NCI-H2171 (cell line): Measurements from ENCODE around the gene STS.
A peak's percentile ranks its signal among the peaks of the same experiment; 100 is the strongest.

Experiments used
- DNase-seq: peaks from one replicate; lab custom pipeline; 2025; lab: John Stamatoyannopoulos, UW

Gene STS, protein sequence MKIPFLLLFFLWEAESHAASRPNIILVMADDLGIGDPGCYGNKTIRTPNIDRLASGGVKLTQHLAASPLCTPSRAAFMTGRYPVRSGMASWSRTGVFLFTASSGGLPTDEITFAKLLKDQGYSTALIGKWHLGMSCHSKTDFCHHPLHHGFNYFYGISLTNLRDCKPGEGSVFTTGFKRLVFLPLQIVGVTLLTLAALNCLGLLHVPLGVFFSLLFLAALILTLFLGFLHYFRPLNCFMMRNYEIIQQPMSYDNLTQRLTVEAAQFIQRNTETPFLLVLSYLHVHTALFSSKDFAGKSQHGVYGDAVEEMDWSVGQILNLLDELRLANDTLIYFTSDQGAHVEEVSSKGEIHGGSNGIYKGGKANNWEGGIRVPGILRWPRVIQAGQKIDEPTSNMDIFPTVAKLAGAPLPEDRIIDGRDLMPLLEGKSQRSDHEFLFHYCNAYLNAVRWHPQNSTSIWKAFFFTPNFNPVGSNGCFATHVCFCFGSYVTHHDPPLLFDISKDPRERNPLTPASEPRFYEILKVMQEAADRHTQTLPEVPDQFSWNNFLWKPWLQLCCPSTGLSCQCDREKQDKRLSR

DNA sequence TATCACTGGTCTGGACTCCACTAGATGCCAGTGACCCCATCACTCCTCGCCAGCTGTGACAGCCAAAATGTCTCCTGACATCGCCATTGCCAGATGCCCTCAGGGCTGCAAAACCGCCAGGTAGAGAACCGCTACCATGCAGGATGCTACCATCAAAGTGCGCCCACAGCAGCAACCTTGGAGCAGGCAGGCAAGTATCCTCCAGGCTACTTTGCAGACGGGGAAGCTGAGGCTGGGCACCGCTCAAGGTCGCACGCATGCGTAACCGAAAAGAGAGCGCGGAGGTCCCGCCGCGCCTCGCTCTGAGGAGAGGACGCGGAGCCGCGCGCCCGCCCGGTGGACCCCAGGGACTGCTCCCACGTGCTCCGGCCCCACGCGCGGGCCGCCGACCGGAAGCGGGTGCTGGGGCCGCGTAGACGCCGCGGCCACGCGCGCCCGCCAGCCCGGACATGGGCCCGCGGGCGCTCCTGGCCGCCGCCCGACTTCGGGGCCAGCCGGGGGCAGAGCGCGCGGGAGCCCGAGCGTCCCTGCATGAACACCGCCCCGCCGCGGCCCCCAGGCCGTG lies at the start of gene STS:
STS (plus strand) TSS at position 300 of the 565 bp plus-strand sequence. CDS start 105,488 bp downstream, outside the sequence.
- peak; percentile 16 for DNase-seq

DNA sequence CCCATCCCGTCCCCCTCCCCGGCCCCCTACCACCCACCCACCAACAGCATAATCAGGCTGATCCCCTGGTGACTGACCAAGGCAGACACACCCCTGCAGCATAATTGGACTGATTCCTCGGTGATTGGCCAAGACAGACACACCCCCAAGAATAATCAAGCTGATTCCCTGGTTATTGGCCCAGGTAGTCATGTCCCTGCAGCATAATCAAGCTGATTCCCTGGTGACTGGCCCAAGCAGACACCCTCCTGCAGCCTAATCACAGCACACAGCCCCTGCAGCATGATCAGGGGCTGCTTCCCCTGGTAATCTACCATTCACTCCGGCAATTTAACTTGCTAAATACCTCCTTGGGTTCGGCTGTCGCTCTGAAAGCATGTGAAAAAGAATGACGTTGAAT lies 47.5 kb upstream of the STS start:
- no peak for DNase-seq

DNA sequence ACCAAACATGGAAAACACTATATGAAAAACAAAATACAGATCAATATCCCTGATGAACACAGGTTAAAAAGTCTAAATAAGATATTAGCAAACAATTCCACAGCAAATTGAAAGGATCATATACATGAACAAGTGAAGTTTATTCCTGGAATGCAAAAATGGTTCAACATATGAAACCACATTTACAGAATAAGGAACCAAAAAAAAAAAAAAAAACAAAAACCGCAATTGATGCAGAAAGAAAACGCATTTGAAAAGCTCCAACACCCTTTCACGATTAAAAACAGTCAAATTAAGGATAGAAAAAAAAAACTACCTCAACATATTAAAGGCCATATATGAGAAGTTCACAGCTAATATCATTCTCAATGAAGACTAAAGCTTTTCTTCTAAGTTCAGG lies 45.4 kb upstream of the STS start:
- DNase-seq, result no peak

DNA sequence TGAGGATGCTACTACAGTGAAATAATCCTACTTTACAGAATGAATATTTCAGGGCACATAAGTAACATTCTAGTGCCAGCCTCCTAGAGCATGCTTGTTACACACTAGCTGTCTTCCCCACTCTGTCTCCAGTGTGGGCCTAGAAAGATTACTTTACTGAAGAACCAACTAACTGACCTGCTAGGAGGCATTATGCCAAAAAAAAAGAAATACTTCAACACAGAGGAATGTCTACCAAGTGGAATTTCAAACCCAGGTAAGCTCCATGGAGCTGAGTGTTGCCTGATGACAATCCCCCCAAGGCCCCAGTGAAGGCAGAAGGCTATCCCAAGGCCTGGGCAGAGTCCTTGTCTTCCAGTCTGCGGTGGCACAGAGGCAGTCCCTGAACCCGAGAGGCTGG lies 40.9 kb upstream of the STS start:
- no peak for DNase-seq

DNA sequence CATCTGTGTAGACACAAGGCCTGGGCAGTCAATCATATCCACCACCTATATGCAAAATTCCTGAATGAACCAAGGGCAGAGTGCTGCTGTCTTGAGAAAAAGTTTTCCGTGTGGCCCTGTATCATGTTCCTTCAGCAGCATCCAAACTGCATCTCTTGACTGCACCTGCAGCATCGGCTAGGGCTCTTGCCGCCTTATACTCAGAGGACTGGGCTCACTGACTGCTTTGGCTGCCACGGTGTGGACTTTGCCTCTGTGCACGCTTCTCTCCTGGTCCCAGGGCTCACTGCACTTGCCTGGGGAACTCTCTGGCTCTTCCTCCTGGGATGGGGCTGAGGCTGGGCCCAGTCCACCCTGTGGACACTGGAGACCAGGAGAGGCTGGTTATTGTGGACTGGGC lies 39.5 kb upstream of the STS start:
- DNase-seq, result no peak

DNA sequence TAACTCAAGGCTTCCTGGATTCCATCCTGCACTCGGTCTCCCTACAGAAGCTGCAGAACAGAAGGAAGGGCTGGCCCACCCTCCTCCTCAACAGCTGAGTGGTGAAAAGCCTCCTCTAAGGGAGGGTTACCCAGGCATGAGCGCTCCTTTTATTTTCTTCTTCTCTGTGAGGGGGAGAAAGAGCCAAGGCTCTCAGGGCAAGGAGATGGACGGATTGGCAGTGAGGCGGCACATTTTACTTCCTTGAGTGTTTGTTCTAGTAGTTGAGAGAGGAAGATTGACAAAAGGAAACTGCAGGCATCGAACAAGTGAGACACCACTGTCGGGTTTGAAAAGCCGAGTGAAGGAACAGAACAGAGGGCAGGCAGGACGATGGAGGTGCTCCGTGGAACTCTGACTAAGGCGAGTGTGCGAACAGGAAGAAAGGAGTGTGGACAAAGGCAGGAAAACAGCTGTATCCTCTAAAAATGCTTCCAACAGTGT lies 38.4 kb upstream of the STS start:
- no peak for DNase-seq

DNA sequence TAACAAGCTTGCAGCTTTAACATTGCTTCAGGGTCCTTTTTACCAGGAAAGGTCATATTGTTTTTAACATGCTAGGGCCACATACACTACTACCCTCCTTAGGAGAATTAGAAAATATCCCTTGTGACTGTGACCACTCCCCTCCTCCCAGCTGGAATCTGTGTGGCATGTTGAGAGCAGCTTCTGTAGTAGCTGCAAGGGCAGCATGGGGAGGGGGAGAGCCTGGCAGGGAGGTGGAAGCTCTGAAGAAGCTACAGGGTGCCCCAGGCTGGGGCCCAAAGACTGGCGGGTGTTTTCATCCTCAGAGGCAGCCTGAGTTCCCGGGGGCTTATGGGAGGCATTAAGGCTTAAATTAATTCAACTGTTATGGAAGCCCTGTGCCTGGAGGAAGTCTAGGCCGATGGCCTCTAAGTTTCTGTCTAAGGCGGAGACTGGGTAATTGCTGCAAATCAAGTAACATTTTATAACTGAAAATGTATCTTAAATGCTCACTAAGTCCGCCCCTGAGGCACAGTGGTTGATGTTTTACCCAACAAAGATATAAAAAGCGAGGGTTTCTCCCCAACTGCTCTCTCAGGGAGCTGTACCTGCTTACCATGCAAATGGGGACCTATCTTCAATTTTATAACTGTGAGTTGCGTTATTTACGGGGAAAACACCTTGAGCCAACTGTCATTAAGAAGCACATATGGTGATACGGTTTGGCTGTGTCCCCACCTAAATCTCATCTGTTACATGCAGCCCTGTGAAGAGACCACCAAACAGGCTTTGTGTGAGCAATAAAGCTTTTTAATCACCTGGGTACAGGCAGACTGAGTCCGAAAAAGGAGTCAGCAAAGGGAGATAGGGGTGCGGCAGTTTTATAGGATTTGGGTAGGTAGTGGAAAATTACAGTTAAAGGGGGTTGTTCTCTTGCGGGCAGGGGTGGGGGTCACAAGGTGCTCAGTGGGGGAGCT lies 37.4 kb upstream of the STS start:
- no peak for DNase-seq

DNA sequence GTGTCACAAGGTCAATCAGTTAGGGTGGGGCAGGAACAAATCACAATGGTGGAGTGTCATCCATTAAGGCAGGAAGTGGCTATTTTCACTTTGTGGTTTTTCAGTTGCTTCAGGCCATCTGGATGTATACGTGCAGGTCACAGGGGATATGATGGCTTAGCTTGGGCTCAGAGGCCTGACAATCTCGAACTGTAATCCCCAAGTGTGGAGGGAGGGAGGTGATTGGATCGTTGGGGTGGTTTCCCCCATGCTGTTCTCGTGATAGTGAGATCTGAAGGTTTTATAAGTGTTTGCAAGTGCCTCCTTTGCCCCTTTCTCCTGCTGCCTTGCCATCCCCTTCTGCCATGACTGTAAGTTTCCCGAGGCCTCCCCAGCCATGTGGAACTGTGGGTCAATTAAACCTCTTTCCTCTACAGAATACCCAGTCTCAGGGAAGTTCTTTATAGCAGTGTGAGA lies 36.7 kb upstream of the STS start:
- no peak for DNase-seq

DNA sequence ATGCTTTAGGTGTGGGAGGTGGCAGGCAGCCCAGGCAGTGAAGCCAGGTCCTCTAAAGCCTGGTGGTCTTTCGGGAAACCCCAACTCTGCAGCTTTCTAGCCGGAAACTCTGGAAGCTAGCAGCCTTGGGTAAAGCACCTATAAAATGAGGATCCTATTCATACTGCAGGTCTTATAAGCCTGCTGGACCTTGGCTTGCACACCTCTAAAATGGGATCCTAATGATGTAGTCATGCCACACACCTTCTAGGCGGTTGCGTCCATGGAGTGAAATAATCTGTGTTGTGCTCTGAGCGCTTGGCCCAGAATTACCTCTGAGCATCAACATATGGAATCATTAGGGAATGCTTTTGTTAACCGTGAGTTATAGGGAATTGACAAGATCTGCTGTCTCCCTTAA lies 36.0 kb upstream of the STS start:
- DNase-seq, result no peak

DNA sequence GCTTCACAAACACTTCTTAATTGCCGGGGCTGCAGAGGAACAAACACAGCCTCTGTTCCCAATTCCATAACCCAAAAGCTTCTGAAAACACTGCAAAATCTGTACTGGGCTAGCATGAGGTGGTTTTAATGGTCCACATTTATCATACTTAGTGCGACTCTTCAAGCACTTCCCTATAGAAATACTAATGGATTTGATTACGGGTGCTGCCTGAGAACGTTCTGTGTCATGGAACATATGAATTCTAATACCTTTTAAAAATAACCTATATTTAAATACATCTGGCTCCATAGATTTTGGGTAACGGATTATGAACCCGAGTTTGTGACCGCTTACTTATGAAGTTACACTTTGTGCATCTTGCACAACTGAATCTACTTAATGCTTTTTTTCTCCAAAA lies 35.4 kb upstream of the STS start:
- DNase-seq, result no peak

DNA sequence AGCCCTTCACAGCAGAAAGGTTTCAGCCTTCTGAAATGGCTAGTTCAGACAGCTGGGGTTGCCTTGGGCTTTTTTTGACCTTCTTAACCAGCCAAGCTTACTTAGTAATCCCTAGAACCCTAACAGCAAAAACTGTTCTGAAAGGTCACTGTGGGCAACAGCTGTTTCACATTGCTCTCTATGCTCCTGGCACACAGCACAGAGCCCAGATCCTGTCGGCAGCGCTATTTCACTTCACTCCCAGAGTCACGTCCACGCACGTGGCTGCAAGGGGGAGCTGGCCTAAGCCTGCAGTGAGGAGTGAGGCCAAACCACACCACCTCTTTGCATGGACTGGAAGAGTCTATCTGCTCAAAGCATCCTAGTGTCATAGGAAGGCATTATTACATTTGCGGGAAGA lies 32.0 kb upstream of the STS start:
- DNase-seq, result no peak

DNA sequence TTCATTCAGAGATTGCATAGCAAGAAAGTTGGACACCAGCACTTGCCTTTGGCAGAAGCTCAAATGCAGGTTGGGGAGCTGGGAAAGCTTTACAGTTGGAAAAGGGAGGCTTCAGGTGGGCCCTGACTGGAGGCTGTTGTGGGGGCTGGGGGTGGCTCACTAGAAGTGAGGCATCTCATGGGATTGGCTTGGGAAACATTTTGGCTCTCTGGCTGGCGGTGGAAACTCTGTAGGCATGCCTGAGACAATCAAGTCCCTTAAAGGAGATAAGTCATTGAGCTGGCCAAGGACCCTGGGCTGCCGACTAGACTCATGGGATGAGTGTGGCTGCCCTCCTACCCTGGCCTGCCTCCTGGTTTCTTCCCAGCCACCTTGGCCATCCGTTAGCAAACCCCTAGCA lies 31.4 kb upstream of the STS start:
- no peak for DNase-seq

DNA sequence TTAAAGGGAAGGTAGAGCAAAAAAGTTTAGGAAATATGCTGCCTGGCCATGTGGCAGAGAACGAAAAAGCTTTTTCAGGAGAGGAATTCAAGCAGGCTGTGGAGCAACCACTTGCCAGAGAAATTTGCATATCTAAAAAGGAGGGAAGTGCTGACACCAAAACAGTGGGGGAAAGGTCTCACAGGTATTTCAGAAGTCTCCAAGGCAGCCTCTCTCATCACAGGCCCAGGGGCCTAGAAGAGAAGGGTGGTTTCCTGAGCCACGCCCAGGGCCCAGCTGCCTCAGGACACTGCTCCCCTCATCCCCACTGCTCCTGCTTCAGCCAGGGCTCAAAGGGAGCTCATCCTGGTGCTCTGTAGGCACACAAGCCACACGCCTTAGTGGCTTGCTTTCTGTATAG lies 29.9 kb upstream of the STS start:
- DNase-seq, result no peak

DNA sequence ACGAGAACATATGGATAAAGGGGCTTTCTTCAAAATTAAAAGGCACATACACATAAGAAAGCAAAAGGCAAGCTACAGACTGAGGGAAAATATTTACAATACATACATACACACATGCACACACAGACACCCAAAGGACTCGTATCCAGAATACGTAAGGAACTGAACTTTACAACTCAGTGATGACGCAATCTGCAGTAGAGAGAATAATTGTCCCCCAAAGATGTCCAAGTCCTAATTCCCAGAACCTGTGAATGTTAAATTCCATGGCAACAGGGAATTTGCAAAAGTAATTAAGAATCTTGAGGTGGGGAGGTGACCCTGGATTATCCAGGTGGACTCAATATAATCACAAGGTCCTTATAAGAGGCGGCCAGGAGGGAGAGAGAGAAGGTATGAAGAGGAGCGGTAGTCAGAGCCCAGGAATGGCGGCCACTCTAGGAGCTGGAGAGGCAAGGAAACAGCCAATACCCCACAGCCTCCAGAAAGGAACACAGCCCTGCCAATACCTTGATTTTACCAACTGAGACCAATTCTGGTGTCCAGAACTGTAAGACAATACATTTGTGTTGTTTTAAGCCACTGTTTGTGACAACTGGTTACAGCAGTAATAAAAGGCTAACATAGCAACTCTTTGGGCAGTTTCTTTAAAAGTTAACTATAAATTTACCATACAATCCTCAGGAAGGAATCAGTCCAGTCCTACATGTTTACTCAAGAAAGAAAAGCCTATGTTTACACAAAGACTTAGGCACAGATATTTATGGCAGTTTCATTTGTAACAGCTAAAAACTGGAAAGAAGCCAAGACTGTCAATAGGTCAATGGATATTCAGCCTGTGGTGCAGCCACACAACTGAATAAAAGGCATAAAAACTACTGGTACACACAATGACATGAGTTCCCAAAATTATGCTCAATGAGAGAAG lies 27.3 kb upstream of the STS start:
- no peak for DNase-seq

DNA sequence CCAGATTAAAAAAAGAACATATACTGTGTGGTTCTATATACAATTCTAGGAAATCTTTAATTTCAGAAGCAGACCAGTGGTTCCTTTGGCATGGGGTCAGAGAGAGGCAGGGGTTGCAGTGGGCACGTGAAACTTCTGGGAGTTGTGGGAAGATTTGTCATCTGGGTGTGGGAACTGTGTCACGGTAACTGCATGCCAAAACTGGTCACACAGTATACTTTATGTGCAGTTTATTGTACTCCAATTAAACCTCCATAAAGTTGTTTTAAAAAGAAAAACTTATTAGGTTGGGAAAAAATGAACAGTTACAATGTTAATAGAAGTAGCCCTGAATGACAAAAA lies 26.7 kb upstream of the STS start:
- DNase-seq, result no peak

DNA sequence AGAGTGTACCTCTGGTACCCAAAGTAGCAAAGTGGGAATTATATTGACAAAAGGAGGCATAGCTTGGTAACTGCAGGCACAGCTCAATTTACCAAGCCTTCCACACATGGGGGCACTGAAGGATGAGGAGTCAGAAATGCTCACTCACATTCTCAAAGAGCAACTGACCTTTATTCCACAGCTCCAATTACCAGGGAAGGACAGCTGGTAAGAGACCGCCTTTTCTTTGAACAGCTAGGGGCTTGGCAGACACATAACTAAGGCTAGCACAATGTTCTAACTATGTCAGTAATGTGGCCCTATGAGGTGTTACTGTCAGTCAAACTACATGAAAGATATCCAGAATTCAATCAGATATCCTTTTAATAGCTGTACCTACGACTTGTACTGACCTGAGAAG lies 20.5 kb upstream of the STS start:
- DNase-seq, result no peak

DNA sequence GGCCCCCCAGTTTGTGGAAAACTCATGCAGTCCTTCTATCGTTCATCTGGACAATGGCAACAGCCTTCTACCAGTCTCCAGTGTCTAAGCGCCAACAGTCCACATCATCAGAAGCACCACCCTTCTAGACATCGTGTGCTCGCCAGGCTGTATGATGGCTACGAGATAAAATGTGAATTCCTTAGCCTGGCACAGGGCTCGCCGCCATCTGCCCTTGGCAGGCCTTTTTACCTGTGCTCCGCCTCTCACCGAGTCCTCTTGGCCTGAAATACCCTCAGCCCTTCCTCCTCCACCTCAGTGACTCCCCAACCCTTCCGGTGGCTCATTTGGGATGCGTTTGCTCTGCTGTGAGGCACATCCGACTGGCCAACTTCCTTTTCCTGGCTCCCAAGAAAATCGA lies 15.9 kb upstream of the STS start:
- no peak for DNase-seq

DNA sequence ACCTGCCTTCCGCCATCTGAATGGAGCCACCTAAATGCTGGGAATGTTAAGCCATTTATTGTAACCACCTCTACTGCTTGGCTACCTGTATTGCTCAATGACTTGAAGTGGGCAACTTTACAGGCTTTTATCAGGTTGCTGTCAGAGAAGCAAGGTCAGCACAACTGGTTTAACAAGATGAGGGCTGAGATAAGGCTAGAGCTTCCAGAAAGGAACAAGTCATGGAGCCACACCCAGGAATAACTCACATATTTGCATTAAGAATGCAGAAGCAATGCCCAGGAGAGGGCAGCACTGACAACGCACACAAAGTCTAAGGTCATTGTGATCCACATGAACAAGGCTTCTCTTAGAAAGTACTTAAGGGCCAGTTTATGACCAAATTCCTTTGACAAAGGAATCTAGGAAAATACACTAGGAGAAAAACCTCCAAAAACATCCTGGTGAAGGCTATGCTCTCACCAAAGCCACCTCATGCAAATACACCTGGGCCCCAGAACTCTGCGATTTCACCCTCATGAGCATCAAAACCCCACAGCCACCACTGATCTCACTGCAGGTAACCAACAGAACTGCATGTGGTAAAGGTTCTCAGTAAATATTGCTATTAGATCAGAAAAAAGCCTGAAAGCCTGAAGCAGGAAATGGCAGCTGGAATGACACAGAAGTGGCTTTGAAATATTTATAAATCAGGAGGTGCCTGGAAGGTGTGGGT lies 15.0 kb upstream of the STS start:
- DNase-seq, result no peak

DNA sequence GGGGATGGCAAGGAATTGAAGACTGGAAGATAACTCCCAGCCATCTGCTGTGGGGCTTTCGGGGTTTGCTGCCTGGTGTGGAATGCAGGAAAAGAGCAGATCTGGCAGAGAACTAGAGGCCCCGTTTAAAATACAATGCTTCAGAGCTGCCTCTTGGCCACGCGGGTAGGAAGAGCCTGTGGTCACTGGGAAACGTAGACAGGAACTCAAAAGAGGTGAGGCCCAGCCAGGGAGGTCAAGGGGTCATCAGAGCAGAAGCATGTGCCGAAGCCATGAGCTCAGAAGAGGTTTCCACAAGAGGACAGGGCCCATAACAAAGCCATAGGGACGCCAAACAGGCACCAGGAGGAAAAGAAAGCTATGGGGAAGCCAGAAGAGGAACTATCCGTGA lies 14.5 kb upstream of the STS start:
- DNase-seq, result no peak

DNA sequence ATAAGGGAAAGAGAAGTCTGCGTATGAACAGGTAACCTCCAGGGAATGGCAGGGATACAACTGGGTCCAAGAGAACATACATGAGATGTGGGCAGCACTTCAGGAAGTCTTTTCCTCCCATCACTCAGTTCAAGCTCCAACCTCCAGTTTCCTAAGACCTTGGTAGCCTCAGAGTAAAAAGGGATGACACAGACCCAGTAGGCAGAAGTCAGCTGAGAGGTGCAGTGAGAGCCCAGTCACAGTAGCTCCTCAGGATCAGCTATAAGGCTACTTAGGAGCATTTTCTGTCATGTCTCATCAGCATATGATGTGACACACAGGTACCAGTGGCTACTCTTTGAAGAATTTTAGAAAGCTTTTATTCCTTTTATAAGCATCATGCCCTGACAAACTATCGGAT lies 12.5 kb upstream of the STS start:
- no peak for DNase-seq
